Parathyroid adenoma (tissue), 2 donors: ENCODE data around the gene MOV10.

ENCODE experiments used
- H2AFZ ChIP-seq: fragments of 300-600 bp; sonication (generic); one replicate; pipeline ENCODE4 v1.7.0; 2017; ENCODE audit warnings: antibody characterized with exemption, mild to moderate bottlenecking
- H3K27ac ChIP-seq: fragments of 300-600 bp; sonication (generic); one replicate; pipeline ENCODE4 v1.7.0; 2017
- H3K27me3 ChIP-seq: fragments of 300-600 bp; sonication (generic); one replicate; pipeline ENCODE4 v1.7.0; 2017; ENCODE audit warnings: low read length; ENCODE audit not compliant: control insufficient read depth, insufficient read depth
- H3K36me3 ChIP-seq: fragments of 300-600 bp; sonication (generic); one replicate; pipeline ENCODE4 v1.7.0; 2017; ENCODE audit warnings: low read length; ENCODE audit not compliant: control insufficient read depth, insufficient read depth
- H3K4me1 ChIP-seq: fragments of 300-600 bp; sonication (generic); one replicate; pipeline ENCODE4 v1.7.0; 2017; ENCODE audit warnings: control low read depth
- H3K4me2 ChIP-seq: fragments of 300-600 bp; sonication (generic); one replicate; pipeline ENCODE4 v1.7.0; 2017; ENCODE audit warnings: low read length
- H3K4me3 ChIP-seq: fragments of 300-600 bp; sonication (generic); one replicate; pipeline ENCODE4 v1.7.0; 2017; ENCODE audit warnings: low read depth, low read length
- H3K79me2 ChIP-seq: fragments of 300-600 bp; sonication (generic); one replicate; pipeline ENCODE4 v1.7.0; 2017; ENCODE audit warnings: control low read depth
- H3K9ac ChIP-seq: fragments of 300-600 bp; sonication (generic); one replicate; pipeline ENCODE4 v1.7.0; 2017; ENCODE audit warnings: mild to moderate bottlenecking
- H3K9me3 ChIP-seq: fragments of 300-600 bp; sonication (generic); one replicate; pipeline ENCODE4 v1.7.0; 2017; ENCODE audit warnings: low read length; ENCODE audit not compliant: control insufficient read depth
- CTCF ChIP-seq: fragments of 300-600 bp; sonication (generic); IDR thresholded peaks from one replicate; pipeline ENCODE4 v1.7.0; 2017; ENCODE audit warnings: antibody characterized with exemption, mild to moderate bottlenecking
- donor health status: primary hyperparathyroidism.

MOV10 gene

GRCh38 chr1:112674440-112674985 is at the start of gene MOV10:
TSS of gene MOV10 (plus strand) at chr1:112674659. CDS start at chr1:112674913, 254 bp downstream.
- Histone ChIP-seq H3K27me3 (no peaks in the 10 kb centered on the region), H3K4me3 (peak within 1 kb of the TSS; percentile 92), H3K79me2 (peaks cover 3% of the 10 kb centered on the region), H2AFZ (peak within 1 kb of the TSS; percentile 90), H3K4me1 (peaks cover 6% of the 10 kb centered on the region), H3K9me3 (no peaks in the 10 kb centered on the region), H3K27ac (peak within 1 kb of the TSS; percentile 69), H3K36me3 (no peaks in the 10 kb centered on the region), H3K9ac (peak within 1 kb of the TSS; percentile 37), H3K4me2 (peak within 1 kb of the TSS; percentile 99)
- no peak for TF ChIP-seq CTCF

GRCh38 chr1:112625696-112626095 is 48.8 kb upstream of the MOV10 start:
- Histone ChIP-seq H3K27ac (no peak overlapping the region), H3K27me3 (no peaks in the 10 kb centered on the region), H3K9ac (no peak overlapping the region), H3K9me3 (no peaks in the 10 kb centered on the region), H3K4me2 (no peak overlapping the region), H3K4me1 (no peaks in the 10 kb centered on the region), H3K36me3 (no peaks in the 10 kb centered on the region), H2AFZ (no peak overlapping the region), H3K79me2 (peaks cover 26% of the 10 kb centered on the region), H3K4me3 (no peak overlapping the region)
- no peak for TF ChIP-seq CTCF

- H3K9me3 ChIP-seq = no peaks in the 10 kb centered on the region
- no peak overlapping the region for H3K9ac ChIP-seq
- H3K4me2 ChIP-seq = no peak overlapping the region
- H3K79me2 ChIP-seq = peaks cover 26% of the 10 kb centered on the region
- H3K36me3 ChIP-seq = no peaks in the 10 kb centered on the region
- no peak overlapping the region for H3K27ac ChIP-seq
- no peaks in the 10 kb centered on the region for H3K27me3 ChIP-seq
- H3K4me3 ChIP-seq = no peak overlapping the region
- H2AFZ ChIP-seq = no peak overlapping the region
- H3K4me1 ChIP-seq = no peaks in the 10 kb centered on the region
- TF ChIP-seq CTCF = no peak
Measured at GRCh38 chr1:112626193-112626592, 48.3 kb upstream of the MOV10 start.

GRCh38 chr1:112626887-112627286 is 47.6 kb upstream of the MOV10 start:
- Histone ChIP-seq H3K27me3 (no peaks in the 10 kb centered on the region), H3K9ac (no peak overlapping the region), H3K36me3 (no peaks in the 10 kb centered on the region), H3K4me2 (no peak overlapping the region), H2AFZ (no peak overlapping the region), H3K4me3 (no peak overlapping the region), H3K4me1 (no peaks in the 10 kb centered on the region), H3K9me3 (no peaks in the 10 kb centered on the region), H3K79me2 (peaks cover 28% of the 10 kb centered on the region), H3K27ac (no peak overlapping the region)
- TF ChIP-seq CTCF = no peak

- H3K79me2 ChIP-seq = peaks cover 34% of the 10 kb centered on the region
- no peak for TF ChIP-seq CTCF
- no peaks in the 10 kb centered on the region for H3K27me3 ChIP-seq
- no peak overlapping the region for H3K9ac ChIP-seq
- no peak overlapping the region for H2AFZ ChIP-seq
- H3K4me2 ChIP-seq = no peak overlapping the region
- H3K4me3 ChIP-seq = no peak overlapping the region
- no peaks in the 10 kb centered on the region for H3K4me1 ChIP-seq
- no peaks in the 10 kb centered on the region for H3K36me3 ChIP-seq
- H3K9me3 ChIP-seq = no peaks in the 10 kb centered on the region
- H3K27ac ChIP-seq = no peak overlapping the region
Measured at GRCh38 chr1:112628516-112628915, 45.9 kb upstream of the MOV10 start.
